Astrocyte (in vitro differentiated cells and primary cell): ENCODE results near the gene HNF1A. TPM values are rescaled to one million over a fixed set of nuclear protein-coding genes. Genes with fewer than 3 reads are reported as not detected.

ENCODE experiments used
- DNase-seq: peaks from one replicate; pipeline ENCODE4 v3.0.0-alpha.2; 2010; ENCODE audit warnings: low read depth
- FAIRE-seq: peaks from 2 replicates; lab custom pipeline; 2011; peaks lifted over from hg19 to GRCh38; lab: Jason Lieb, UNC
- H2AFZ ChIP-seq: 2 replicates; pipeline ENCODE4 v1.6.0; 2012; ENCODE audit warnings: low read depth, low read length, inconsistent platforms
- H3K27ac ChIP-seq: 2 replicates; pipeline ENCODE4 v1.5.1; 2011; ENCODE audit warnings: low read depth, low read length, inconsistent platforms
- H3K27me3 ChIP-seq: 2 replicates; pipeline ENCODE4 v1.6.0; 2011; ENCODE audit warnings: low read length, inconsistent platforms; ENCODE audit not compliant: insufficient read depth
- H3K36me3 ChIP-seq: 2 replicates; pipeline ENCODE4 v1.5.1; 2011; ENCODE audit warnings: low read length, inconsistent platforms; ENCODE audit not compliant: insufficient read depth
- H3K4me1 ChIP-seq: 2 replicates; pipeline ENCODE4 v1.5.1; 2011; ENCODE audit warnings: low read length, inconsistent platforms; ENCODE audit not compliant: insufficient read depth
- H3K4me2 ChIP-seq: 2 replicates; pipeline ENCODE4 v1.6.0; 2012; ENCODE audit warnings: low read length, inconsistent platforms
- H3K4me3 ChIP-seq: 2 replicates; pipeline ENCODE4 v1.5.1; 2011; ENCODE audit warnings: low read depth, mild to moderate bottlenecking, low read length, inconsistent platforms; ENCODE audit not compliant: insufficient read depth
- H3K79me2 ChIP-seq: 2 replicates; pipeline ENCODE4 v1.6.0; 2012; ENCODE audit warnings: mild to moderate bottlenecking, low read length, inconsistent platforms; ENCODE audit not compliant: insufficient read depth
- H3K9ac ChIP-seq: 2 replicates; pipeline ENCODE4 v1.6.0; 2012; ENCODE audit warnings: mild to moderate bottlenecking, low read length, inconsistent platforms
- H3K9me3 ChIP-seq: 2 replicates; pipeline ENCODE4 v1.5.1; 2012; ENCODE audit warnings: low read depth, mild to moderate bottlenecking, low read length, inconsistent platforms; ENCODE audit not compliant: insufficient read depth
- H4K20me1 ChIP-seq: 2 replicates; pipeline ENCODE4 v1.6.0; 2012; ENCODE audit warnings: low read length, inconsistent platforms; ENCODE audit not compliant: insufficient read depth
- H3K27ac Mint-ChIP-seq: one replicate; pipeline ENCODE4 v1.8.0; 2021; ENCODE audit warnings: mild to moderate bottlenecking, mixed read lengths; ENCODE audit not compliant: unreplicated experiment
- H3K27me3 Mint-ChIP-seq: one replicate; pipeline ENCODE4 v1.8.0; 2021; ENCODE audit warnings: low read depth, mixed read lengths; ENCODE audit not compliant: unreplicated experiment
- H3K36me3 Mint-ChIP-seq: one replicate; pipeline ENCODE4 v1.8.0; 2021; ENCODE audit warnings: low read depth, mixed read lengths; ENCODE audit not compliant: unreplicated experiment
- H3K4me1 Mint-ChIP-seq: one replicate; pipeline ENCODE4 v1.8.0; 2021; ENCODE audit warnings: low read depth, mixed read lengths; ENCODE audit not compliant: unreplicated experiment
- H3K4me3 Mint-ChIP-seq: one replicate; pipeline ENCODE4 v1.8.0; 2021; ENCODE audit warnings: mild to moderate bottlenecking, moderate library complexity, mixed read lengths; ENCODE audit not compliant: unreplicated experiment
- H3K9me3 Mint-ChIP-seq: one replicate; pipeline ENCODE4 v1.8.0; 2021; ENCODE audit warnings: mild to moderate bottlenecking, mixed read lengths; ENCODE audit not compliant: unreplicated experiment
- EZH2 ChIP-seq: IDR thresholded peaks from 2 replicates; pipeline ENCODE4 v1.6.1; 2012; ENCODE audit warnings: mild to moderate bottlenecking, low read length, inconsistent platforms; ENCODE audit not compliant: insufficient read depth
- total RNA-seq: library from RNA; stranded (reverse); gene quantifications from 2 replicates; pipeline ENCODE4 v1.2.1, GENCODE V29; 2021
- TF ChIP-seq, protein P1 (sequence below): IDR thresholded peaks from 2 replicates; pipeline ENCODE4 v1.5.1; 2011; ENCODE audit warnings: low read depth, mild to moderate bottlenecking, inconsistent platforms, low read length, moderate library complexity; ENCODE audit not compliant: insufficient read depth

HNF1A gene
- total RNA-seq, 1 donor from 2014 or later = not detected

DNA sequence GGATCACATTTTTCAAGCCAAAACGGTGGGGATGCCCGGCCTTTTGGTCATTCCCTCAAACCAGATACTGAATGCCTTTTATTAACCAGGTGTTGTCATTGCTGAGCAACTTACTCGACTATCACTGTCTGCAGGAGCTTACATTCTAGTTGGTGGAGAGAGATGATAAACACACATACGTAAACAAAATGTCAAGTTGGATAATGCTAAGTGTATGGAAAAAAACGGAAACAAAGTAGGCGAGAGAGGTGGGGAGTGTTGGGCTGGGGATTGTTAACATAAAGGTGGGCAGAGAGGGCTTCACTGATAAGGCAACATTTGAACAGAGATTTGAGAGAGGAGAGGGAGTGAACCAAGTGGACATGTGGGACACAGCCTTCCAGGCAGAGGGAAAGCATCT is 33.5 kb downstream of the HNF1A start:
- no peak overlapping the region for H3K4me2 ChIP-seq
- no peaks in the 10 kb centered on the region for H3K4me1 ChIP-seq
- H3K9me3 Mint-ChIP-seq = no peaks in the 10 kb centered on the region
- H3K27me3 ChIP-seq = no peaks in the 10 kb centered on the region
- DNase-seq (no peak), FAIRE-seq (no peak)
- H3K9me3 ChIP-seq = no peaks in the 10 kb centered on the region
- no peaks in the 10 kb centered on the region for H3K27me3 Mint-ChIP-seq
- no peak overlapping the region for H3K4me3 ChIP-seq
- no peak overlapping the region for H3K27ac Mint-ChIP-seq
- H4K20me1 ChIP-seq = peaks cover 10% of the 10 kb centered on the region
- peaks cover 3% of the 10 kb centered on the region for H3K4me1 Mint-ChIP-seq
- H3K79me2 ChIP-seq = peaks cover 17% of the 10 kb centered on the region
- peaks cover 7% of the 10 kb centered on the region for H3K36me3 Mint-ChIP-seq
- H3K4me3 Mint-ChIP-seq = no peak overlapping the region
- H2AFZ ChIP-seq = no peak overlapping the region
- peaks cover 32% of the 10 kb centered on the region for H3K36me3 ChIP-seq
- no peak overlapping the region for H3K27ac ChIP-seq
- no peak overlapping the region for H3K9ac ChIP-seq
- TF ChIP-seq EZH2 = no peak
- TF ChIP-seq, protein P1, sequence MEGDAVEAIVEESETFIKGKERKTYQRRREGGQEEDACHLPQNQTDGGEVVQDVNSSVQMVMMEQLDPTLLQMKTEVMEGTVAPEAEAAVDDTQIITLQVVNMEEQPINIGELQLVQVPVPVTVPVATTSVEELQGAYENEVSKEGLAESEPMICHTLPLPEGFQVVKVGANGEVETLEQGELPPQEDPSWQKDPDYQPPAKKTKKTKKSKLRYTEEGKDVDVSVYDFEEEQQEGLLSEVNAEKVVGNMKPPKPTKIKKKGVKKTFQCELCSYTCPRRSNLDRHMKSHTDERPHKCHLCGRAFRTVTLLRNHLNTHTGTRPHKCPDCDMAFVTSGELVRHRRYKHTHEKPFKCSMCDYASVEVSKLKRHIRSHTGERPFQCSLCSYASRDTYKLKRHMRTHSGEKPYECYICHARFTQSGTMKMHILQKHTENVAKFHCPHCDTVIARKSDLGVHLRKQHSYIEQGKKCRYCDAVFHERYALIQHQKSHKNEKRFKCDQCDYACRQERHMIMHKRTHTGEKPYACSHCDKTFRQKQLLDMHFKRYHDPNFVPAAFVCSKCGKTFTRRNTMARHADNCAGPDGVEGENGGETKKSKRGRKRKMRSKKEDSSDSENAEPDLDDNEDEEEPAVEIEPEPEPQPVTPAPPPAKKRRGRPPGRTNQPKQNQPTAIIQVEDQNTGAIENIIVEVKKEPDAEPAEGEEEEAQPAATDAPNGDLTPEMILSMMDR = no peak

GRCh38 chr12:121013715-121014114 is 35.4 kb downstream of the HNF1A start:
- no peak overlapping the region for H3K27ac Mint-ChIP-seq

More at GRCh38 chr12:121013715-121014114, 35.4 kb downstream of the HNF1A start:
- Histone ChIP-seq H3K36me3 (peaks cover 23% of the 10 kb centered on the region), H3K27me3 (no peaks in the 10 kb centered on the region), H3K4me3 (no peak overlapping the region), H3K79me2 (peaks cover 17% of the 10 kb centered on the region), H3K4me1 (no peaks in the 10 kb centered on the region), H3K9me3 (no peaks in the 10 kb centered on the region), H3K9ac (no peak overlapping the region), H2AFZ (no peak overlapping the region), H3K27ac (no peak overlapping the region), H4K20me1 (peaks cover 10% of the 10 kb centered on the region), H3K4me2 (no peak overlapping the region)
- no peak overlapping the region for H3K4me3 Mint-ChIP-seq
- peaks cover 3% of the 10 kb centered on the region for H3K4me1 Mint-ChIP-seq
- TF ChIP-seq EZH2 = no peak
- TF ChIP-seq, protein P1 = no peak
- FAIRE-seq (no peak), DNase-seq (no peak)
- H3K36me3 Mint-ChIP-seq = peaks cover 5% of the 10 kb centered on the region
- no peaks in the 10 kb centered on the region for H3K9me3 Mint-ChIP-seq
- no peaks in the 10 kb centered on the region for H3K27me3 Mint-ChIP-seq
